Trophoblast cell (in vitro differentiated cells and primary cell): ENCODE data around the gene C3.

ENCODE experiments used
- DNase-seq, 2 donors: peaks; one replicate each; pipeline ENCODE4 v3.0.0-alpha.2; 2016
- H2AFZ ChIP-seq: 2 replicates; pipeline ENCODE4 v1.6.1; 2013; ENCODE audit warnings: low read length, moderate library complexity, mild to moderate bottlenecking; ENCODE audit not compliant: insufficient read depth, poor library complexity
- H2AK5ac ChIP-seq: 2 replicates; pipeline ENCODE4 v1.6.1; 2013; ENCODE audit warnings: mild to moderate bottlenecking, low read length
- H2BK120ac ChIP-seq: 2 replicates; pipeline ENCODE4 v1.6.1; 2013; ENCODE audit warnings: low read length, mild to moderate bottlenecking, moderate library complexity; ENCODE audit not compliant: insufficient read depth, poor library complexity
- H2BK12ac ChIP-seq: 2 replicates; pipeline ENCODE4 v1.6.1; 2013; ENCODE audit warnings: mild to moderate bottlenecking, low read length, moderate library complexity
- H2BK5ac ChIP-seq: 2 replicates; pipeline ENCODE4 v1.6.1; 2013; ENCODE audit warnings: low read length, low read depth, moderate library complexity, mild to moderate bottlenecking; ENCODE audit not compliant: poor library complexity
- H3K14ac ChIP-seq: 2 replicates; pipeline ENCODE4 v1.6.1; 2013; ENCODE audit warnings: mild to moderate bottlenecking, low read length
- H3K18ac ChIP-seq: 2 replicates; pipeline ENCODE4 v1.6.1; 2013; ENCODE audit warnings: mild to moderate bottlenecking, low read length
- H3K23ac ChIP-seq: 2 replicates; pipeline ENCODE4 v1.6.1; 2013; ENCODE audit warnings: low read length
- H3K27ac ChIP-seq: 2 replicates; pipeline ENCODE4 v1.5.1; 2013; ENCODE audit warnings: low read depth, mild to moderate bottlenecking, inconsistent platforms, low read length, moderate library complexity
- H3K27me3 ChIP-seq: 2 replicates; pipeline ENCODE4 v1.6.1; 2013; ENCODE audit warnings: inconsistent platforms, mild to moderate bottlenecking, low read length, moderate library complexity; ENCODE audit not compliant: insufficient read depth
- H3K36me3 ChIP-seq, 2 experiments: 1 replicate in 1 of 2; 2 replicates in 1 of 2; pipeline ENCODE4 v1.6.1; 2013; ENCODE audit warnings: low read length in 2 of 2, mild to moderate bottlenecking in 2 of 2, moderate library complexity in 1 of 2; ENCODE audit not compliant: insufficient read depth in 2 of 2, control insufficient read depth in 1 of 2
- H3K4ac ChIP-seq: 2 replicates; pipeline ENCODE4 v1.6.1; 2013; ENCODE audit warnings: low read depth, mild to moderate bottlenecking, low read length, moderate library complexity
- H3K4me1 ChIP-seq, 2 experiments: 1 replicate in 1 of 2; 2 replicates in 1 of 2; pipeline ENCODE4 v1.6.1; 2013; ENCODE audit warnings: low read length in 2 of 2, mild to moderate bottlenecking in 2 of 2, moderate library complexity in 1 of 2; ENCODE audit not compliant: insufficient read depth in 2 of 2, control insufficient read depth in 1 of 2
- H3K4me2 ChIP-seq: 2 replicates; pipeline ENCODE4 v1.6.1; 2013; ENCODE audit warnings: inconsistent platforms, mild to moderate bottlenecking, low read length, moderate library complexity
- H3K4me3 ChIP-seq: 2 replicates; pipeline ENCODE4 v1.5.1; 2013; ENCODE audit warnings: mild to moderate bottlenecking, low read depth, low read length, inconsistent platforms
- H3K79me1 ChIP-seq: one replicate; pipeline ENCODE4 v1.6.1; 2013; ENCODE audit warnings: low read length
- H3K79me2 ChIP-seq: 2 replicates; pipeline ENCODE4 v1.6.1; 2013; ENCODE audit warnings: low read length, mild to moderate bottlenecking; ENCODE audit not compliant: control insufficient read depth, insufficient read depth, poor library complexity
- H3K9ac ChIP-seq: 2 replicates; pipeline ENCODE4 v1.6.1; 2013; ENCODE audit warnings: mild to moderate bottlenecking, low read length
- H3K9me3 ChIP-seq: 2 replicates; pipeline ENCODE4 v1.6.1; 2013; ENCODE audit warnings: low read depth, mild to moderate bottlenecking, control low read depth, inconsistent platforms, low read length; ENCODE audit not compliant: insufficient read depth
- H4K12ac ChIP-seq: 2 replicates; pipeline ENCODE4 v1.6.1; 2013; ENCODE audit warnings: low read depth, mild to moderate bottlenecking, low read length, moderate library complexity
- H4K8ac ChIP-seq: 2 replicates; pipeline ENCODE4 v1.6.1; 2013; ENCODE audit warnings: low read depth, mild to moderate bottlenecking, low read length, moderate library complexity
- H4K91ac ChIP-seq: one replicate; pipeline ENCODE4 v1.6.1; 2013; ENCODE audit warnings: low read depth, mild to moderate bottlenecking, low read length, moderate library complexity
- WGBS: extraction: QIAGEN DNeasy Blood & Tissue Kit; methylation state at CpG from one replicate; pipeline ENCODE4 v1.1.7; 2013; ENCODE audit warnings: missing lambda C conversion rate; ENCODE audit not compliant: insufficient read length, insufficient coverage; ENCODE audit errors: extremely low coverage; 5-methylcytosine and 5-hydroxymethylcytosine counted together

Gene C3

GRCh38 chr19:6686628-6686975, 33.8 kb downstream of the C3 start:
- H3K4me1 ChIP-seq = no peaks in the 10 kb centered on the region
- H3K18ac ChIP-seq = no peak overlapping the region
- H3K4ac ChIP-seq = no peak overlapping the region
- H3K36me3 ChIP-seq = no peaks in the 10 kb centered on the region
- H3K23ac ChIP-seq = no peak overlapping the region
- H3K9ac ChIP-seq = no peak overlapping the region
- WGBS = no CpG with 5 or more reads among the region's 4 CpGs
- H3K27ac ChIP-seq = no peak overlapping the region
- DNase-seq = no peak
- no peak overlapping the region for H4K12ac ChIP-seq
- no peaks in the 10 kb centered on the region for H3K79me2 ChIP-seq
- no peak overlapping the region for H4K91ac ChIP-seq
- H4K8ac ChIP-seq = no peak overlapping the region
- H3K27me3 ChIP-seq = no peaks in the 10 kb centered on the region
- no peak overlapping the region for H2AFZ ChIP-seq
- H3K79me1 ChIP-seq = no peaks in the 10 kb centered on the region
- H3K4me2 ChIP-seq = no peak overlapping the region
- H2BK12ac ChIP-seq = no peak overlapping the region
- no peak overlapping the region for H2AK5ac ChIP-seq
- H3K9me3 ChIP-seq = peaks cover 6% of the 10 kb centered on the region
- no peak overlapping the region for H3K14ac ChIP-seq
- H2BK5ac ChIP-seq = no peak overlapping the region
- no peak overlapping the region for H2BK120ac ChIP-seq
- no peak overlapping the region for H3K4me3 ChIP-seq

- H3K9me3 ChIP-seq = peaks cover 6% of the 10 kb centered on the region
- no peak overlapping the region for H4K12ac ChIP-seq
- no peaks in the 10 kb centered on the region for H3K36me3 ChIP-seq
- H2BK12ac ChIP-seq = no peak overlapping the region
- no peak overlapping the region for H3K14ac ChIP-seq
- H3K4me1 ChIP-seq = no peaks in the 10 kb centered on the region
- no peak overlapping the region for H2BK5ac ChIP-seq
- no peak overlapping the region for H4K91ac ChIP-seq
- no peak overlapping the region for H3K23ac ChIP-seq
- H3K4ac ChIP-seq = no peak overlapping the region
- DNase-seq = no peak
- H3K27me3 ChIP-seq = no peaks in the 10 kb centered on the region
- H3K4me3 ChIP-seq = no peak overlapping the region
- no peak overlapping the region for H2BK120ac ChIP-seq
- H3K27ac ChIP-seq = no peak overlapping the region
- no peak overlapping the region for H4K8ac ChIP-seq
- H3K79me2 ChIP-seq = no peaks in the 10 kb centered on the region
- no peak overlapping the region for H2AK5ac ChIP-seq
- H3K79me1 ChIP-seq = no peaks in the 10 kb centered on the region
- no CpG with 5 or more reads among the region's 15 CpGs for WGBS
- H3K9ac ChIP-seq = no peak overlapping the region
- no peak overlapping the region for H3K18ac ChIP-seq
- no peak overlapping the region for H3K4me2 ChIP-seq
- H2AFZ ChIP-seq = no peak overlapping the region
Observed at GRCh38 chr19:6685962-6686627, 34.4 kb downstream of the C3 start.

DNA sequence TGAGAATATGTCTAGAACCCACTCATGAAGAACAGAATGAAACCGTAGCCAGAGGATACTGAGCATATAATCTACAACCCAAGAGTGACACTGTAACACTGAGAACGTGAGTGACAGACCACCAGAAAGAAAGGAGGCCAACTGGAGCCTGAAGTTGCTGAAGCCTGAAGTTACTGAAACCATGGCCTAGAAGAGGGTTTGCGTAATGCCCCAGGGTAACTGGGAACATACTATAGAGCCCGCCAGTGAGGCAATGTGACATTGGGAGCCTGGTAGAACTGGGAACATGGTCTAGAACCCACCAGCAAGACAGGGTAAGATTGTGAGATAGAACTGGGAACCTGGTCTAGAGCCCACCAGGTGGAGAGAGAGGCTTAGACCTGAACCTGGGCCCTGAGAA, 35.0 kb downstream of the C3 start:
- no CpG with 5 or more reads among the region's 4 CpGs for whole genome bisulfite sequencing
- no peak overlapping the region for H3K14ac ChIP-seq
- H3K27me3 ChIP-seq = no peaks in the 10 kb centered on the region
- H3K4me3 ChIP-seq = no peak overlapping the region
- H2BK12ac ChIP-seq = no peak overlapping the region
- no peak overlapping the region for H3K4ac ChIP-seq
- H3K79me2 ChIP-seq = no peaks in the 10 kb centered on the region
- H4K12ac ChIP-seq = no peak overlapping the region
- H3K4me2 ChIP-seq = no peak overlapping the region
- H3K18ac ChIP-seq = no peak overlapping the region
- no peaks in the 10 kb centered on the region for H3K36me3 ChIP-seq
- no peak overlapping the region for H2AFZ ChIP-seq
- H4K91ac ChIP-seq = no peak overlapping the region
- H3K9me3 ChIP-seq = peaks cover 6% of the 10 kb centered on the region
- no peak overlapping the region for H4K8ac ChIP-seq
- no peak overlapping the region for H2AK5ac ChIP-seq
- H2BK5ac ChIP-seq = no peak overlapping the region
- H2BK120ac ChIP-seq = no peak overlapping the region
- H3K79me1 ChIP-seq = no peaks in the 10 kb centered on the region
- no peaks in the 10 kb centered on the region for H3K4me1 ChIP-seq
- no peak for DNase-seq
- H3K9ac ChIP-seq = no peak overlapping the region
- no peak overlapping the region for H3K27ac ChIP-seq
- no peak overlapping the region for H3K23ac ChIP-seq

- H2BK120ac ChIP-seq = no peak overlapping the region
- H2AFZ ChIP-seq = no peak overlapping the region
- no peaks in the 10 kb centered on the region for H3K79me1 ChIP-seq
- no peak overlapping the region for H2BK12ac ChIP-seq
- no peak overlapping the region for H3K18ac ChIP-seq
- H3K9ac ChIP-seq = no peak overlapping the region
- H3K4ac ChIP-seq = no peak overlapping the region
- no peak for DNase-seq
- no peak overlapping the region for H3K4me2 ChIP-seq
- H3K27ac ChIP-seq = no peak overlapping the region
- no peak overlapping the region for H2AK5ac ChIP-seq
- peaks cover 6% of the 10 kb centered on the region for H3K9me3 ChIP-seq
- no peak overlapping the region for H4K8ac ChIP-seq
- H4K12ac ChIP-seq = no peak overlapping the region
- H3K36me3 ChIP-seq = no peaks in the 10 kb centered on the region
- no CpG with 5 or more reads among the region's 4 CpGs for WGBS
- H3K27me3 ChIP-seq = no peaks in the 10 kb centered on the region
- H4K91ac ChIP-seq = no peak overlapping the region
- no peaks in the 10 kb centered on the region for H3K4me1 ChIP-seq
- no peak overlapping the region for H2BK5ac ChIP-seq
- no peak overlapping the region for H3K23ac ChIP-seq
- H3K4me3 ChIP-seq = no peak overlapping the region
- no peak overlapping the region for H3K14ac ChIP-seq
- H3K79me2 ChIP-seq = no peaks in the 10 kb centered on the region
Observed at GRCh38 chr19:6683971-6684370, 36.5 kb downstream of the C3 start.
